ENCODE measurements around the gene PEX10.
A peak's percentile ranks its signal among the peaks of the same experiment; 100 is the strongest.

Gene PEX10

GRCh38 chr1:2392686-2393085 is 19.7 kb downstream of the PEX10 start:
- no peak for DNase-seq (ENCODE audit: low read depth)
- peak overlapping the region; percentile 97 for H3K4me3 ChIP-seq (ENCODE audit: low read depth, low read length)

- DNase-seq (ENCODE audit: low read depth): no peak
- H3K4me3 ChIP-seq (ENCODE audit: low read depth, low read length): peak overlapping the region; percentile 97
Measured at GRCh38 chr1:2391931-2392509, 20.3 kb downstream of the PEX10 start.

- peak; percentile 94 for DNase-seq (ENCODE audit: low read depth)
- peak within 1 kb of the TSS; percentile 97 for H3K4me3 ChIP-seq (ENCODE audit: low read depth, low read length)
Measured at GRCh38 chr1:2391041-2391930, 21.1 kb downstream of the PEX10 start, which contains the start of the genes MORN1 and RER1. Gene MORN1, minus strand, starts transcription at chr1:2391554. Its CDS starts 21 bp downstream, at chr1:2391533. Gene RER1, plus strand, starts transcription at chr1:2391841. Its CDS starts 3,950 bp downstream, at chr1:2395791.

GRCh38 chr1:2389644-2390043 is 22.7 kb downstream of the PEX10 start:
- no peak overlapping the region for H3K4me3 ChIP-seq (ENCODE audit: low read depth, low read length)
- DNase-seq (ENCODE audit: low read depth): no peak

GRCh38 chr1:2388004-2388913 is 24.1 kb downstream of the PEX10 start:
- H3K4me3 ChIP-seq (ENCODE audit: low read depth, low read length): no peak overlapping the region
- no peak for DNase-seq (ENCODE audit: low read depth)

GRCh38 chr1:2386636-2387611 is 25.4 kb downstream of the PEX10 start:
- DNase-seq (ENCODE audit: low read depth): no peak
- no peak overlapping the region for H3K4me3 ChIP-seq (ENCODE audit: low read depth, low read length)

- no peak for DNase-seq (ENCODE audit: low read depth)
- H3K4me3 ChIP-seq (ENCODE audit: low read depth, low read length): no peak overlapping the region
Measured at GRCh38 chr1:2385606-2386280, 26.6 kb downstream of the PEX10 start.

GRCh38 chr1:2384941-2385481 is 27.4 kb downstream of the PEX10 start:
- H3K4me3 ChIP-seq (ENCODE audit: low read depth, low read length): no peak overlapping the region
- no peak for DNase-seq (ENCODE audit: low read depth)

GRCh38 chr1:2384130-2384860 is 28.1 kb downstream of the PEX10 start:
- no peak for DNase-seq (ENCODE audit: low read depth)
- no peak overlapping the region for H3K4me3 ChIP-seq (ENCODE audit: low read depth, low read length)

GRCh38 chr1:2383576-2383975 is 28.8 kb downstream of the PEX10 start:
- DNase-seq (ENCODE audit: low read depth): no peak
- no peak overlapping the region for H3K4me3 ChIP-seq (ENCODE audit: low read depth, low read length)

GRCh38 chr1:2382621-2383361 is 29.6 kb downstream of the PEX10 start:
- no peak overlapping the region for H3K4me3 ChIP-seq (ENCODE audit: low read depth, low read length)
- no peak for DNase-seq (ENCODE audit: low read depth)

- DNase-seq (ENCODE audit: low read depth): peak; percentile 22
- H3K4me3 ChIP-seq (ENCODE audit: low read depth, low read length): no peak overlapping the region
Measured at GRCh38 chr1:2381741-2382620, 30.4 kb downstream of the PEX10 start.

- no peak overlapping the region for H3K4me3 ChIP-seq (ENCODE audit: low read depth, low read length)
- no peak for DNase-seq (ENCODE audit: low read depth)
Measured at GRCh38 chr1:2380816-2381591, 31.4 kb downstream of the PEX10 start.

- H3K4me3 ChIP-seq (ENCODE audit: low read depth, low read length): no peak overlapping the region
- DNase-seq (ENCODE audit: low read depth): no peak
Measured at GRCh38 chr1:2379733-2380404, 32.5 kb downstream of the PEX10 start.

All from skeletal muscle cell (primary cell).